Measurements from ENCODE around the gene TEX51.

GRCh38 chr2:126862730-126863129 is 36.0 kb upstream of the TEX51 start:
- TF ChIP-seq POLR2A (IDR thresholded peaks at IDR 0.05; ENCODE audit: low read length) = no peak
- no peak for TF ChIP-seq GATA1 (IDR thresholded peaks at IDR 0.05; ENCODE audit: low read depth, low read length)

Data from erythroblast (primary cell).